ENCODE results near the gene KIF3C. TPM values are rescaled to one million over a fixed set of nuclear protein-coding genes. Genes with fewer than 3 reads are reported as not detected.
"Not testable (repeated sequence)": the region's sequence is repeated elsewhere in the genome, so short reads cannot be mapped to it uniquely, and the experiment has no call there.

Gene KIF3C
- total RNA-seq, 2 experiments from 2014 or later = 7.0 to 7.5 TPM

GRCh38 chr2:25972049-25972823, 10.1 kb downstream of the KIF3C start:
- no peak for DNase-seq
- POLR2A ChIA-PET = interaction anchor here (0.6 kb wide), 1 partner anchor 195 kb away, joined by 3 read pairs; no protein-coding TSS in a partner anchor
- CTCF ChIA-PET = interaction anchor here (0.8 to 2.2 kb wide), 4 partner anchors 8 to 48 kb away, joined by 3 to 9 read pairs (median 4); no protein-coding TSS in a partner anchor
- no peaks in the 10 kb centered on the region for H3K36me3 Mint-ChIP-seq (ENCODE audit: low read depth)
- H3K27me3 Mint-ChIP-seq = no peaks in the 10 kb centered on the region
- H3K27ac Mint-ChIP-seq = no peak overlapping the region
- H3K9me3 Mint-ChIP-seq = no peaks in the 10 kb centered on the region
- H3K4me1 Mint-ChIP-seq = peaks cover 1% of the 10 kb centered on the region
- H3K4me3 Mint-ChIP-seq = no peak overlapping the region

GRCh38 chr2:25971596-25971995, 10.7 kb downstream of the KIF3C start:
- DNase-seq = no peak
- H3K9me3 Mint-ChIP-seq = no peaks in the 10 kb centered on the region
- POLR2A ChIA-PET = no interaction called here
- H3K4me1 Mint-ChIP-seq = peaks cover 1% of the 10 kb centered on the region
- no peaks in the 10 kb centered on the region for H3K36me3 Mint-ChIP-seq (ENCODE audit: low read depth)
- CTCF ChIA-PET = interaction anchor here (0.6 to 2.2 kb wide), 3 partner anchors 8 to 304 kb away, joined by 3 to 9 read pairs (median 3); no protein-coding TSS in a partner anchor
- H3K27ac Mint-ChIP-seq = no peak overlapping the region
- H3K27me3 Mint-ChIP-seq = no peaks in the 10 kb centered on the region
- H3K4me3 Mint-ChIP-seq = no peak overlapping the region

GRCh38 chr2:25966531-25967270, 15.6 kb downstream of the KIF3C start:
- DNase-seq = no peak
- no peak overlapping the region for H3K27ac Mint-ChIP-seq
- POLR2A ChIA-PET = no interaction called here
- no peaks in the 10 kb centered on the region for H3K36me3 Mint-ChIP-seq (ENCODE audit: low read depth)
- H3K27me3 Mint-ChIP-seq = no peaks in the 10 kb centered on the region
- no peak overlapping the region for H3K4me3 Mint-ChIP-seq
- no peaks in the 10 kb centered on the region for H3K9me3 Mint-ChIP-seq
- CTCF ChIA-PET = interaction anchor here (0.6 to 0.8 kb wide), 3 partner anchors 11 to 32 kb away, joined by 3 to 4 read pairs (median 4); no protein-coding TSS in a partner anchor
- peaks cover 1% of the 10 kb centered on the region for H3K4me1 Mint-ChIP-seq

GRCh38 chr2:25964891-25965290, 17.4 kb downstream of the KIF3C start:
- Mint-ChIP-seq H3K9me3 (no peaks in the 10 kb centered on the region), H3K27me3 (no peaks in the 10 kb centered on the region), H3K4me3 (no peak overlapping the region), H3K36me3 (ENCODE audit: low read depth) (no peaks in the 10 kb centered on the region), H3K4me1 (peaks cover 15% of the 10 kb centered on the region), H3K27ac (no peak overlapping the region)
- DNase-seq = no peak
- POLR2A ChIA-PET = no interaction called here
- CTCF ChIA-PET = interaction anchor here (0.7 to 1.0 kb wide), 2 partner anchors 14 to 161 kb away, joined by 3 to 6 read pairs; no protein-coding TSS in a partner anchor

GRCh38 chr2:25960920-25961319, 21.4 kb downstream of the KIF3C start:
- no peaks in the 10 kb centered on the region for H3K36me3 Mint-ChIP-seq (ENCODE audit: low read depth)
- POLR2A ChIA-PET = no interaction called here
- CTCF ChIA-PET = interaction anchor here (1.0 kb wide), 1 partner anchor 9 kb away, joined by 3 read pairs; no protein-coding TSS in a partner anchor
- H3K9me3 Mint-ChIP-seq = no peaks in the 10 kb centered on the region
- H3K4me1 Mint-ChIP-seq = peaks cover 13% of the 10 kb centered on the region
- no peak overlapping the region for H3K4me3 Mint-ChIP-seq
- no peaks in the 10 kb centered on the region for H3K27me3 Mint-ChIP-seq
- no peak for DNase-seq
- no peak overlapping the region for H3K27ac Mint-ChIP-seq

- CTCF ChIA-PET = no interaction called here
- H3K27ac Mint-ChIP-seq = no peak overlapping the region
Observed at GRCh38 chr2:25960396-25960795, 21.9 kb downstream of the KIF3C start.

GRCh38 chr2:25958611-25959010, 23.7 kb downstream of the KIF3C start:
- H3K27ac Mint-ChIP-seq; H3K9me3 Mint-ChIP-seq; CTCF ChIA-PET; H3K4me3 Mint-ChIP-seq; H3K27me3 Mint-ChIP-seq; POLR2A ChIA-PET; H3K36me3 Mint-ChIP-seq (ENCODE audit: low read depth); DNase-seq: not testable (repeated sequence)
- peaks cover 13% of the 10 kb centered on the region for H3K4me1 Mint-ChIP-seq

More at GRCh38 chr2:25960396-25960795, 21.9 kb downstream of the KIF3C start:
- Mint-ChIP-seq H3K4me3 (no peak overlapping the region), H3K27me3 (no peaks in the 10 kb centered on the region), H3K4me1 (peaks cover 13% of the 10 kb centered on the region), H3K36me3 (ENCODE audit: low read depth) (no peaks in the 10 kb centered on the region), H3K9me3 (no peaks in the 10 kb centered on the region)
- no peak for DNase-seq
- POLR2A ChIA-PET = no interaction called here

- ChIA-PET CTCF (no interaction called here), POLR2A (no interaction called here)
- Mint-ChIP-seq H3K27me3 (no peaks in the 10 kb centered on the region), H3K27ac (no peak overlapping the region), H3K4me1 (peaks cover 13% of the 10 kb centered on the region), H3K9me3 (no peaks in the 10 kb centered on the region), H3K36me3 (ENCODE audit: low read depth) (no peaks in the 10 kb centered on the region), H3K4me3 (no peak overlapping the region)
- DNase-seq = no peak
Observed at GRCh38 chr2:25957743-25958142, 24.6 kb downstream of the KIF3C start.

GRCh38 chr2:25955869-25956535, 26.3 kb downstream of the KIF3C start:
- ChIA-PET POLR2A (no interaction called here), CTCF (interaction anchor here (0.6 to 1.5 kb wide), 6 partner anchors 10 to 104 kb away, joined by 3 read pairs; no protein-coding TSS in a partner anchor)
- no peak overlapping the region for H3K4me3 Mint-ChIP-seq
- H3K27me3 Mint-ChIP-seq = no peaks in the 10 kb centered on the region
- no peak overlapping the region for H3K27ac Mint-ChIP-seq
- H3K36me3 Mint-ChIP-seq (ENCODE audit: low read depth) = no peaks in the 10 kb centered on the region
- no peak for DNase-seq
- H3K4me1 Mint-ChIP-seq = peaks cover 7% of the 10 kb centered on the region
- H3K9me3 Mint-ChIP-seq = no peaks in the 10 kb centered on the region

- H3K4me3 Mint-ChIP-seq = no peak overlapping the region
- H3K36me3 Mint-ChIP-seq (ENCODE audit: low read depth) = no peaks in the 10 kb centered on the region
- DNase-seq = no peak
- ChIA-PET CTCF (interaction anchor here (0.7 to 0.9 kb wide), 2 partner anchors 9 to 11 kb away, joined by 3 read pairs; no protein-coding TSS in a partner anchor), POLR2A (no interaction called here)
- no peaks in the 10 kb centered on the region for H3K9me3 Mint-ChIP-seq
- H3K4me1 Mint-ChIP-seq = no peaks in the 10 kb centered on the region
- H3K27ac Mint-ChIP-seq = no peak overlapping the region
- no peaks in the 10 kb centered on the region for H3K27me3 Mint-ChIP-seq
Observed at GRCh38 chr2:25955036-25955435, 27.3 kb downstream of the KIF3C start.

GRCh38 chr2:25954199-25954752, 28.0 kb downstream of the KIF3C start:
- H3K27ac Mint-ChIP-seq = no peak overlapping the region
- H3K4me3 Mint-ChIP-seq = no peak overlapping the region
- no peaks in the 10 kb centered on the region for H3K4me1 Mint-ChIP-seq
- POLR2A ChIA-PET = interaction anchor here (0.6 kb wide), 1 partner anchor 296 kb away, joined by 4 read pairs; no protein-coding TSS in a partner anchor
- no peaks in the 10 kb centered on the region for H3K9me3 Mint-ChIP-seq
- no peaks in the 10 kb centered on the region for H3K27me3 Mint-ChIP-seq
- H3K36me3 Mint-ChIP-seq (ENCODE audit: low read depth) = no peaks in the 10 kb centered on the region
- no peak for DNase-seq
- CTCF ChIA-PET = interaction anchor here (0.9 kb wide), 1 partner anchor 9 kb away, joined by 3 read pairs; no protein-coding TSS in a partner anchor

- Mint-ChIP-seq H3K27ac (no peak overlapping the region), H3K36me3 (ENCODE audit: low read depth) (no peaks in the 10 kb centered on the region), H3K27me3 (no peaks in the 10 kb centered on the region), H3K4me3 (no peak overlapping the region), H3K9me3 (no peaks in the 10 kb centered on the region), H3K4me1 (peaks cover 3% of the 10 kb centered on the region)
- ChIA-PET POLR2A (interaction anchor here (0.7 kb wide), 1 partner anchor 100 kb away, joined by 4 read pairs; no protein-coding TSS in a partner anchor), CTCF (interaction anchor here (0.6 to 2.2 kb wide), 16 partner anchors 13 to 627 kb away, joined by 3 to 8 read pairs (median 4); no protein-coding TSS in a partner anchor)
- peak; percentile 72 for DNase-seq
Observed at GRCh38 chr2:25951071-25951547, 31.2 kb downstream of the KIF3C start.
